ENCODE data around the gene KIAA0930.

KIAA0930 gene

DNA sequence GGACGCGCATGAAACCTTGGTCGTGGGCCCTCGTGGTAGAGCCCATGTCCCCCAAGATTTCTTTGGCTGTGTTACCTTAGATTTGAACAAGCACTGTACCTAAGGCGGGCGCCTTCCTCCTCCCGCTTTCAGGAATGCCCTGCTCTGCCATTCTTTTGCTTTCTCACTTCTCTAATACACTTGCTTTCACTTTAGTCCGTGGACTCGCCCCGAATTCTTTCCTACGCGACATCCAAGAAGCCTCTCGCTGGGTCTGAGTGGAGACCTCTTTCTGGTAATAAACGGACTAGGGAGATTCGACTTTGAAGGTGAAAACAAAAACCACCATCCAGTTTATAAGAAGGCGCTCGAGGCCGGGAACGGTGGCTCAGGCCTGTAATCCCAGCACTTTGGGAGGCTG lies 78.2 kb downstream of the KIAA0930 start:
- DNase-seq (ENCODE audit: low read depth, low spot score): no peak

DNA sequence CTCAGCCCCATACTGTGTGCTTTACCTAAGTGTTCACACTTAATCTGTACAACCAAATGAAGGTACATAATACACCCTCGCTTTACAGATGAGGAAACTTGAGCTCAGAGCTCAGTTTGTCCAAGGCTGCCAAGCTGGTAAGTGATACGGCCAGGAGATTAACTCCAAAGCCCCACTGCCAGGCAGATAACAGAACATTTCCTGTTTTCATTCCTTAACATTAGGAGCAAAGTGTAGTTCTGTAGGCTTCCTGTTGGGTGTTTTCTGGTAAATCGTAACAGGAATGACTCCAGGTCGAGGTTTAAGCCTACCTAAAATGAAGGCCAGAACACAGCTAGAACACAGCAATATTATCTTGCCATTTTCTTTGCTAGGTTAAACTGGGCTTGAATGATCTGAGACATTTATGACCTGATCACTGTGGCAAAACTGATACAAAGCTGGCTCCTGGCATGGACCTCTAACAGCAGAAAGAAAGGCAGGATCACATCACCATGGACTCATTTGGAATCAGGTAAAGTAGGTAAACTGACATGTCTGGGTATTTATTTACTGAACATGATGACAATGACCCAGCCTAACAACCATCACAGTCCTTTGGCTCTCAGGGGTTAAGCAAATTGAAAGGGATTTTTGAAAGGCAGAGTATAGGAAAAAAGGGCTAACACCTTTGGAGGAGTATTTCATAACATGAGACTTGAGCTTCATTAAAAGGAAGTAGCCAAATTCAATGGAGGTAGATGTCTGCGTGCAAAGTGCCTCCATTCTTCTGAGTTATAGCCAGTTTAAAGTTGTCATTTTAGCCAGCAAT lies 80.8 kb downstream of the KIAA0930 start:
- H3K4me3 ChIP-seq (ENCODE audit: low read length): no peak overlapping the region
- DNase-seq (ENCODE audit: low read depth, low spot score): no peak

More for the DNA sequence above, 78.2 kb downstream of the KIAA0930 start:
- H3K4me3 ChIP-seq (ENCODE audit: low read length): peak overlapping the region; percentile 95

DNA sequence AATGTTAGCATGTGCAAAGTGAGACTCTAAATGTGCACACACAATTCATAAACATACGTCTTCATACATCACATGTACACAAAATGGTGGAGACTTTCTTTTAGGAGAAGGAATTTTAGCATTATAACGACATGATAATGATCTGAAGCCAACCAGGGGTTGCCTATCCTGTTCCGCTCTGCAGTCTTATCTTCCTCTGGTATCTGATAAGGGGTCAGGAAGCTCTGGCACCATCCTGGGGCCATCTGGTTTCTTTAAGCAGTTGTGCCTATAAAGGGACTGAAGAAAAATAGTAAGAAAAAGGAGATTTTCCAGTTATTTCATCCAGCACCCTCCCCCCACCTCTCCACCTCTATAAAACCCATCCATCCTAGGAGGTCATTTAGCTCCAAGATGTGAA lies 82.8 kb downstream of the KIAA0930 start:
- DNase-seq (ENCODE audit: low read depth, low spot score): no peak
- no peak overlapping the region for H3K4me3 ChIP-seq (ENCODE audit: low read length)

DNA sequence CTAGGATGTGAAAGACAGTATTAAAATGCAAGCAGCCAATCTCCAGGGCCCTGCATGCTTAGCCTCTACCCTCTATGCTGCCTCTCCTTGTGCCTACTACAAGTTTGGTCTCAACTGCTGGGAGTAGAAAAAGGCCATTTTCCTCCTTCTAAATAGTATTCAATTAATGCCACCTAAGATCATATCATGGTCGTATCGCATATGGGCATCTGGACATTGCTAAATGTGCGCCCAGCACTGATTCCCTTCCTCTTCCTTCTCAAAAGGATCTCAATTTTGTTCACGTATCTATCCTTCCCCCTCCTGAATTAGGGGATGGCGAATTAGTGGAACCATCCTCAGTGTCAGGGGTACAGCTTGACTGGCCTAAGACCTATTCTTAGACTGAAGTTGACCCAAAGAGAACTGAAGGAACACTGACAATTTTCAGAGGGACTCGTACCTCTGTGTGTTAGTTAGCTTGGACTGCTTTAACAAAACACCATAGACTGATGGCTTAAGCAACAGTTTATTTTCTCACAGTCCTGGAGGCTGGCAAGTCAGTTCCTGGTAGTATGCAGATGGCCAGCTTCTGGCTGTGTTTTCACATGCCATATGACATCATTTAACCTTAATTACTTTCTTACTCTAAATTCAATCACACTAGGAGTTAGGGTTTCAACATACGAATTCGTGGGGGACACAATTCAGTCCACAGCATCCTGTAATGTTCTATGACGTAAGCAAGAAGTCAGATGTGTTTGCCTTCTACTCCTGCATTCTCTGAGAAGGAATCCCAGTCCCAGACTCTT lies 85.4 kb downstream of the KIAA0930 start:
- DNase-seq (ENCODE audit: low read depth, low spot score): no peak
- H3K4me3 ChIP-seq (ENCODE audit: low read length): no peak overlapping the region

DNA sequence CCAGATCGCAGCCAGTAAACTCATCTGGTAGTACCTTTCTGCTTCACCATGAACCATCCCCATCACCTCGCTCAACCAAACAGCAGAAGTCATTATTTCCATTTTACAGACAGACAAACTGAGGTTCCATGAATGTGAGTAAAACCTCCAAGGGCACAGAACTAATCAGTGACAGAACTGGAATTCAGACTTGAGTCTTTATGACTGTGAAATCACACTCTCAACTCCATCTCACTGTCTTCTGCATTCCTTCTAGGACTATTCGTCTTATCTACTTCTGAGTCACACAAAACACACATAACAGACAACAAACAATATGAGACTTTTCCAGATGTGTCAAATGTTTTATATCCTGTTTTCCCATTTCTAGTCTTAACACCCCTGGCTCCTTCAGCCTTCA lies 86.3 kb downstream of the KIAA0930 start:
- no peak for DNase-seq (ENCODE audit: low read depth, low spot score)
- no peak overlapping the region for H3K4me3 ChIP-seq (ENCODE audit: low read length)

DNA sequence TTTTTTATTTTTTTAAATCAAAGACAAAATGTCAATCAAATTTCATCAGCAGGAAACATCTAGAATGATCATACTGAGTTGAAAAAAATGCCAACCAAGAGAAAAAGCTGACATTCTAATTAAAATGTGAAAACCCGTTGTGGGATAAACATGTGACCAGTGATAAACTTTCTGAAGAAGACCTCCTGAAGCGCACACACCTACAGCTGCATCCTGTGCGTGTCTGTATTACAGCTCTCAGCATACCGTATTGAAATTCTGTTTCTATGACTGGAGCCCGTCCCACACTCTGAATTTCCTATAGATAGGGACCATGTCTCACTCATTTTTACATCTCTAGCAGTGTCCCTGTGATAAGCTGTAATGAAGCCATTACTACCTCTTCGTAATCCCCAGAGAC lies 89.2 kb downstream of the KIAA0930 start:
- DNase-seq (ENCODE audit: low read depth, low spot score): peak; percentile 54
- no peak overlapping the region for H3K4me3 ChIP-seq (ENCODE audit: low read length)

DNA sequence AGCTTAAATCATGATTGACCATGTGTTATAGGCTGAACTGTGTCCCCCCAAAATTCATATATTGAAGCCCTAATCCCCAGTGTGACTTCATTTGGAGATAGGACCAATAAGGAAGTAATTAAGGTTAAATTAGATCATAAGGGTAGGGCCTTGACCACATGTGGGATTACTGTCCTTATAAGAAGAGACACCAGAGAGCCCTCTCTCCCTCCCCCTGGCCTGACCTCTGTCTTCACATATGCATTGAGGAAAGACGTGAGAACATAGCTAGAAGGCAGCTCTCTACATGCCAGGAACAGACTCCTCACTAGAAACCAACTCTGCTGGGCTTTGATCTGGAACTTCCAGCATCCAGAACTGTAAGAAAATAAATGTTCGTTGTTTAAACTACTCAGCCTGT lies 90.6 kb downstream of the KIAA0930 start:
- no peak overlapping the region for H3K4me3 ChIP-seq (ENCODE audit: low read length)
- DNase-seq (ENCODE audit: low read depth, low spot score): no peak

DNA sequence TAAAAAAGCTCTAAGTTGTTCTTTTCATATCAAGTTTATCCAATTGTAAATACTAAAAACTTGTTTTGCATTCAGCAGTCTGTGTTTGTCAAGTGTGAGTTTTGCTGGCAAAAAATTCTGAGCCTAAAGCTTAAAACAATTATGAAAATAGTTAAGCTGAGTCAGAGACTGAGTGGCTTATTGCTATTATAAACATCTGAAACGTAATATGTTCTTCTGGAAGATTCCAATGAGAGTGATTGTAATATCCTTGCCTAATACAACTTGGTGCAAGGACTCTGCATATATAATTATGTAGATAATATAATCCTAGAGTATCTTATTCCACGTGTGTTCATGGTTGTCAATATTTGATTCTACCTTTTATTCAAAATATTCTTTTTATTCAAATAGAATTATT lies 91.0 kb downstream of the KIAA0930 start:
- no peak overlapping the region for H3K4me3 ChIP-seq (ENCODE audit: low read length)
- DNase-seq (ENCODE audit: low read depth, low spot score): no peak

DNA sequence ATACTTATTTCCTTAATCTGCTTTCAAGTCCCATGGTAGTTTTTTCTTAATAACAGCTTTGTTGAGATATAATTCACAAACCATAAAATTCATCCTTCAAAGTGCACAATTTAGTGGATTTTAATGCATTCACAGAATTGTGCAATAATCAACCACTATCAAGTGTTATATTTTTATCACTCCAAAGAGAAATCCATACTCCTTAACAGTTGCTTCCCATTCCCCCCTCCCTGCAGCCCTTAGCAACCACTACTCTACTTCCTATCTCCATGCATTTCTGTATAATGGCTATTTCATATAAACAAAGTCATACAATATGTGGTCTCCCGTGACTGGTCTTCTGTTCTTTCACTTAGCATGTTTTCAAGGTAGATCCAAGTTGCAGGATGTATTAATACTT lies 95.8 kb downstream of the KIAA0930 start:
- no peak for DNase-seq (ENCODE audit: low read depth, low spot score)
- H3K4me3 ChIP-seq (ENCODE audit: low read length): no peak overlapping the region

DNA sequence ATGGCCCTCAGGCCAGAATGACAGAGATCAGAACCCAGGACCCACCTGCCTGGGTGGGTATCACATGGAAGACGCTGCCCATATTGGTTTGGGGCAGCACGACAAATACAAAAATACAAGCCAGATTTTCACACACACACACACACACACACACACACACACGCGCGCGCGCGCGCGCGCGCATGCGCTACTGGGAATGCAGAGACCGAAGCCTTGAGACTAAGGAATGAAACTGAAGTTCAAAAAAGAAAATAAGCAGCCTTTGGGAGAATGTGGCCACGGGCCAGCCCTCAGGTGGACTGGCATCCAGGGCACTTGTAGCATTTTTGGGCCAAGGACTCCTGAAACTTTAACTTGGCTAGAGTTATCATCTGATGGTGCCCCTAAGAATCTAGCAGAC lies 98.3 kb downstream of the KIAA0930 start:
- H3K4me3 ChIP-seq (ENCODE audit: low read length): no peak overlapping the region
- no peak for DNase-seq (ENCODE audit: low read depth, low spot score)
